Ecto neural progenitor cell (in vitro differentiated cells): ENCODE data around the gene SMOC2.

Source experiments
- DNase-seq: peaks from one replicate; pipeline ENCODE4 v3.0.0-alpha.2; 2018; ENCODE audit warnings: low spot score

SMOC2 gene

DNA sequence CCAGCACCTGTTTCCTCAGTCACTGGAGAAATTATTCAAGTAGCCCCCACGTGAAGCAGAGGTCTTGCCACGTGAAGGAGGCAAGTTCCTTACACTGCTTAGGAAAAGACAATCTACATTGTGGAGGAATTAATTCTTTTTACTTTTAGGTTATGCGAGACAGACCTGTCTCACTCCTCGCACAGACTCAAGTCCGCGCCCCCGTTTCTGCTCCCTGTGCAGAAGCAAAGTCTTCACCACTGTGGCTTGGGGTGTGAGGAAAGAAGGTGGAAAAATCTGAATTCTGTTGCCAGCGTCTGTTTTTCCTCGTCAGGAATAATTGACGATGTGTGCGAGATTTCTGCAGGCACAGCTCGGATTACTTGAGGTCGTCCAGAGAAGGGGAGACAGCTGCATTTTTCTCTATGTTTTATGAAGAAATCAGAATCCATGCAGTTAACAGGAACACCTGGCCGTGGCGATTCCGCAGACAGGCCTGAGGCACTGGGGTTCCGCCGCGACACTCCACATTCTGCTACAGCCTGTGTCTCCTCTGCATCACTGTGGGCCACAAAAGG is 185.1 kb downstream of the SMOC2 start:
- DNase-seq, result no peak

DNA sequence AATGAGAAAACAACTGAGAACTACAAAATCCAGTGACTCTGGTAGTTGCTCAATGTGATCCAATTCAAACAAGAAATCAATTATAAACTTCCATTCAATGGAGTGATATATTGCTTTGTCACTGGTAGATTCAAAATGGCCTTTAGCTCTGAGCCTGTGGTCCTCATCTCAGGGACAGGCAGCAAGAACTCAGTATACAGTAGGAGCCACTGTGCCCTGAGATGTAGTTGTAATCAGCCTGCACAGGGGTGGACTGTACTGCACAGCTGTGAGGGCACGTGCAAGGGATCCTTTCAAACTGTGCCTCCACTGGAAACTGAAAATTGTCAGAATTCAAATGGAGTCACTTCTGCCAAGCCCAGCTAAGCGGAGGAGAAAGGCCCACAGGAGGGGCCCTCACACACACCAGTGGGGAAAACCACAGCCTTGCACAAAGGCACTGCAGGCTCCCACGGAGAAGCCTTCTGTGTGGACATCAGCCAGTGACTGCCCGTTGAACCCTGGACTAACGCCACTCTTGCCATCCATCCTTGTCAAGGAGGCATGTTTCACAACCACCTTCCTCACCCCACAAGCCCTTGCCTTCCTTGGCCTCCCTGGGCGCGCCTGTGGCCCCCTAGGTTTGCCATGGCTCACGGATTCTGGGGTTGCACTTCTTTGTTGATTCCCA is 186.7 kb downstream of the SMOC2 start:
- DNase-seq, result no peak

- no peak for DNase-seq
Measured at GRCh38 chr6:168628176-168628553, 187.2 kb downstream of the SMOC2 start.

GRCh38 chr6:168628732-168629245 is 187.8 kb downstream of the SMOC2 start:
- no peak for DNase-seq

DNA sequence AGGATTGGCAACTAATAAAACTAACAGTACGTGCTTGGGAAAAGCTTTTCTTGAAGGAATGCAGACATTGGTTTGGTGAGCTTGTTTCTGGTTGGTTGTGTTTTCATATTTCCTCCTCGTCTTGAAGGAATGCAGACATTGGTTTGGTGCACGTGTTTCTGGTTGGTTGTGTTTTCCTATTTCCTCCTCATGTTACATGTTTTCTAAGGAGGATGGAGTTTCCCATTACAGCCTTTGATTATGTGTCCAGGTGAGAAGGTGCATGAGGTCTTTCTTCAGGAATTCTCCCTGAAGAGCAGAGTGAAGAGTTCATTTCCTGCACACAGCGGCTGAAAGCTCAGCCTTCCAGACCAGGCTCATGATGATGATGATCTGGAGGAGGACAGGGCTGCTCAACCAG is 190.6 kb downstream of the SMOC2 start:
- DNase-seq, result no peak

GRCh38 chr6:168632694-168633093 is 191.7 kb downstream of the SMOC2 start:
- DNase-seq, result no peak

DNA sequence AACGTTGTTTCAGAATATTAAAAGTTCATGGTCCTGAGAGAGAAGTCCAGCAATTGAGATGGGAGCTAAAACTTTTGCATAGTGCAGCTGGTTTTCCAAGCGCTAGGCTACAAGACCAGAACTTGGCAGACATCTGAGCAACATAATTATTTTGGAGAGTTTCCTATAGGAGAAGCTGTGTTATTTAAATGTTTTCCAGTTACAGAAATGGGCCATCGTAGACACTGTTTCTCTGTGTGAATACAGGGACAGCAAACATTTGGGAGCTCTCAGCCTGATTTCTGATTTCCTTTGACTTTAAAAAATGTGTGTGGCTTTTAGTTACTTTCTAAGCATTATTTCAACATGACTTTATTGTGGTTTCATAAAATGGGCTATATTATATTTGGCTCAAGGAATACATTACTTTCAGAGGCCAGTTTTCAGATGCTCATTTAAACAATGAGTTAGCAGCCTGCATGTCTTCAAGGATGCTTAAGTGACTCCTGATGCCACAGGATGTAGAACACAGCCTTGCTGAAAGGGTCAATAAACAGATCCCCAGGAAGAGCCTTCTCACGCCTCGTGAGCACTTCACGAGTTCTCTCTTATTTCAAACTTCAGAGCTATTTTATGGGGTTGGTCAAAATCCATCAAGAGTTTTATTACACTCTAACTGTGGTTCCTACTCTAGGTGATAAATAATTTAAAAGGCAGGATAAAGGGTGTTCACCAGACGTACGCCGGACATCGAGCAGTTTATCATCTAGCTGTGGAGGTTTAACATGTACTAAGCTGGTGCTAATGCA is 193.8 kb downstream of the SMOC2 start:
- no peak for DNase-seq

DNA sequence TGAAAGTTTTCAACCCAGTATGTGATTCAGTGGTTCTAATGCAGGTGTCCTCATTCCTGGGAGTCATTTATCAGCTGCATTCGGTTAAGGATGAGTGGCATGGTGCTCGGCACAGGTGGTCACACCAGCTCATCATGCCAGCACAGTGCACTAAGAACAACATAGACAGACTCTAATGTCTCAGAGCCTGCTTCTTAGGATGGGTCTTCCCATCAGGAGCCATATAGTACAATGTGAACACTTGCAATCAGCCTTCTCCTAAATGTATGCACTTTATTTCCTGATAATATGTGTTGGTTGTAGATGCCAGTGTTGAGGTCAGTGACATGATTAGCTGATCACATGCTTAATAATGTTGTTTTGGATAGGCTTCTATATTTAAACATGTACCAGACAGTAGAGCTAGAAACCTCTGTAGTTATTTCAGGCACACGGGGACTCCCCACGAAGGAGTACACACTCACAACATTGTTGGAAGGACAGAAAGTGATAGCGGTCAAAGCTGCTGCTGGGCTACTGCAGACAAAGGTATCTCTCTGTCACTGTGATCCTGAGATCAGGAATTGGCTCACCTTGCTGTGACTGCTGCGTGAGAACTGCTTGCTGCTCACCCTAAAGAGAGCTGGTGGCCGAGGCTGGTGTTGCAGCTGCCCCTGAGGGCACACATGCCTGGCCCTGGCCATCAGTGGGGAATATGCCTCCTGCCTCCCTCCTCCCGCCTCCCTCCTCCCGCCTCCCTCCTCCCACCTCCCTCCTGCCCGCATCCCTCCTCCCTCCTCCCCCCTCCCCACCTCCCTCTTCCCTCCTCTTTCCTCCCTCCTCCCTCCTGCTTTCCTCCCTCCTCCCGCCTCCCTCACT is 195.4 kb downstream of the SMOC2 start:
- DNase-seq, result no peak

DNA sequence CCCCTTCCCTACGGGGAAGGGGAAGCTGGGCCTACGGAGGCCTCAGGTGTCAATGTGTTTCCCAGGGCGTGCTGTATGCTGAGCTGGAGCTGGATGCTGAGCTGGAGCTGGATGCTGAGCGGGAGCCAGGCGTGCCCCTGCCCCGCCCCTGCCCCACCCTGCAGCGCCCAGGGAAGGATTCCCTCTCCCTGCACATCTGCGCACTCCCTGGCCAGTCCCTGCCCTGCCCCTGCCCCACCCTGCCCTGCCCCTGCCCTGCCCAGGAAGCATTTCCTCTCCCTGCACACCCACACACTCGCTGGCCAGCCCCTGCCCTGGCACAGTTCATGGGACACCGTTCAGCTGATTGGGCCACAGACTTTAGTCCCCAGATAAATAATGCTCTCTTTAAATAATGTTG is 196.8 kb downstream of the SMOC2 start:
- no peak for DNase-seq

GRCh38 chr6:168638468-168639271 is 197.7 kb downstream of the SMOC2 start:
- no peak for DNase-seq

DNA sequence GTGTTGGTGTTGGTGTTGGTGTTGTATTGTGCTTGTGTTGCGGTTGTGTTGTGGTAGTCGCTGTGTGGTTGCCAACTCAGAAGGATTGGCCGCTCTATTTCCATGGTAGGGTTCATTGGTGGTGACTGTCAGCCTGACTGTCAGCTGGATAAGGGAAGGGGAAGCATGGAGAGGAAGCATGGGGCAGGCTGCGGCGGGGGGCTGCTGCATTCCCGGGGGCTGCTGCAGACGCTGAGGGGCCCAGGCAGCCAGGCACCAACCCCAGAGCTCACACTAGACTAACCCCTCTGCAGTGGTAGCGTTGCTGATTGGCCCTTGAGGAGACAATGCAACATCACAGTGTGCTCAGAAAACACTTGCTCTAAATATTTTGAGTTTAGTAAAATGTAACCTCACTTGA is 199.2 kb downstream of the SMOC2 start:
- no peak for DNase-seq

DNA sequence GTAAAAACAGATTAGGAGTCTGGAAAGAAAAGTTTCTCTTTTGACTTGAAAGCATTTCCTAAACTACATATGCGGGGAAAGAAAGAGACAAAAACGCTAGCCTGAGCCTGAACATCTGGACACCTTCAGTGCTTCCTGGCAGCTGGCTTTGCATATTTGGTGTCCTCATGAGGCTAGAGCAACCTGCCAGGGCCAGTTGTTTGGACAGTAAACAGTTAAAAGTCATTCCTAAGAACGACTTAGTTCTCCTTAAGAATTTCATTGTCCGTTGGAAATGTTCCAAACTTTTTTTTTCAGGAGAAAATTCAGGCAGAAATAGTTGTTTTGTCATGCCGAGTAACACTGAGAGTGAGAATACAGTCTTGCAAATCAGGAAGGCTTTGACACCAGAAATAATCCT is 199.8 kb downstream of the SMOC2 start:
- DNase-seq, result no peak

GRCh38 chr6:168641446-168641845 is 200.5 kb downstream of the SMOC2 start:
- no peak for DNase-seq

- DNase-seq, result no peak
Measured at GRCh38 chr6:168643401-168643800, 202.4 kb downstream of the SMOC2 start.

GRCh38 chr6:168645326-168645725 is 204.3 kb downstream of the SMOC2 start:
- DNase-seq, result no peak

DNA sequence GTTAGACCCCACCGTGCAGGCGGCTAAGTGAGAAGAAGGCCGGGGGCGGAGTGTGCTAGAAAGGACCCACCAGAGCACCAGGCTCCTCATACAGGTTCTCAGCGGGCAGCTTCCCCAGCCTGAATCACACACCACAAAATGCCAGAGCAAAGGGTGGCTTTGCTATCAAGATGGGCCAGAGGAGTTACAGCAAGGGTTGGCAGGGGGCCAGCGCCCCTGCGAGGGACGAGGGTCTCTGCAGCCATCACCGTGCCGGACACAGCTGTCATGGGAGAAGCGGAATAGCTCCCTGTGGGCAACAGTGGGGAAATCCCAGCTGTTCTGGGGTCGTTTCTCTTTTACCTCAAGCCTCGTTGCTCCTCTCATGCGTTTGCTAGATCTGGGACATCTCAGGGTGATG is 206.3 kb downstream of the SMOC2 start:
- DNase-seq, result no peak

- DNase-seq, result no peak
Measured at GRCh38 chr6:168648240-168649125, 207.5 kb downstream of the SMOC2 start.

DNA sequence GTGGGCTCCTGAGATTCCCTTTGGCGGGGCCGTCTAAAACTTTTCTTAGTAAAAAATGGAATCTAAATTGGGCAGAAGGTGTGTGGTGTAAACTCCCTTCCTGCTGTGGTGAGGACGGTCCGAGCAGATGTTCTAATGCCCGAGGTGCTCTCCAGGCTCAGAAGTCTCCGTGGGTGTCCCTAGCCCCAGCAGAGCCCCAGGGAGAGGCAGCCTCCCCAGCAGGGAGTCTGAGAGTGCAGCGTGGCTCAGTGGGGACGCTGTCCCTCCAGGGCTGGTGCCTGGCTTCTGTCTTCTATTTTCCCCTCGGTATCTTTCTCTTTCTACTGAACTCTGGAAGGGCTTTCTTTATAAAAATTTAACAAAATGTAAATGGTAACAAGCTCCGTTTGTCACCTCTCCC is 208.2 kb downstream of the SMOC2 start:
- no peak for DNase-seq

DNA sequence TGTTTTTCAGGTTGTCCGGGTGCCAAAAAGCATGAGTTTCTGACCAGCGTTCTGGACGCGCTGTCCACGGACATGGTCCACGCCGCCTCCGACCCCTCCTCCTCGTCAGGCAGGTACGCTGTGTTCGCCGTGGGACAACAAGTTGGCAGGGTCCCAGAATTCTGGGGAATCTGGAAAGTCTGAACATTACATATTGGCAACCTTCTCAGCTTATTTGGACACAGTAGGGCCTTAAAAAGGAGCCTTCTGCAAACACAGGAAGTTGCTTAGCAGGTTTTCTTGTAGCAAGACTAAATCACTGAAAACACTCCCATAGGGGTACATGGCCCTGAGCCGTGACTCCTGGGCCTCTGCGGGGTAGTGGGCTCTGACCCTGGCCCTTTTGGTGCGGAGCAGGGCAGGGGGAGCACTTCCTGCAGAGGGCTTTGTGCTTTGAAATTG is 209.7 kb downstream of the SMOC2 start:
- no peak for DNase-seq

GRCh38 chr6:168655462-168656152 is 214.6 kb downstream of the SMOC2 start:
- DNase-seq, result no peak
